ENCODE results near the gene MAD1L1. TPM values are rescaled to one million over a fixed set of nuclear protein-coding genes. Genes with fewer than 3 reads are reported as not detected.

The MAD1L1 gene
- total RNA-seq, 1 experiment from 2014 or later: 38.5 TPM

DNA sequence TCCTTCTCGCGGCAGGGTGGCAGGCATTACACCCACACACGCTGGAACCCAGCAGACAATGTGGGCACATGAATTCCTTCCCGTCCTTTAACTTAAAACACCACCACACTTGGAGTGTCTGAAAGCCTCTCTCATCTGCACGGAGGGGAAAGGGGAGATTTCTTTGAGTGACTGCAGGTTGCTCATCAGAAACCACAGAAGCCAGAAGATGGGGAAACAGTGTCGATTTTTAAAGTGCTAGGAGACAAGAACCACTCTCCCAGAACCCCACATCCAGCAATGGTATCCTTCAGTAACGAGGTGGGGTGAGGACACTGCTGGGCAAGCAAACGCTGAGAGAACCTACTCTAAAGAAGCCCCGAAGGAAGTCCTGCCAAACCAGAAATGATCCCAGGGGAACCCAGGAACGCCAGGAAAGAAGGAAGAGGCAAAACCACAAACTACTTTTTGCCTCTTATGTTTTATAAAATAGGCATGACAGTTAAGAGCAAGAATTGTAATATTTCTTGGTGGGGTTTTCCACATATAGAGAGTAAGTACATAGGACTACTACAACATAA is 308.4 kb downstream of the MAD1L1 start:
- ChIA-PET RAD21 (ENCODE audit: low non-redundant PET in 1 of 2, low total read pairs in 2 of 2, uncharacterized antibody in 2 of 2, unreplicated experiment in 2 of 2) (no interaction called here), CTCF (no interaction called here), POLR2A (no interaction called here)
- Histone ChIP-seq H3K27ac (ENCODE audit: low read depth, low read length) (no peak overlapping the region), H3K9me3 (ENCODE audit: control insufficient read depth in 1 of 2, insufficient read depth in 1 of 2, low read depth in 1 of 2, low read length in 2 of 2) (no peaks in the 10 kb centered on the region), H2AFZ (ENCODE audit: low read depth, low read length, poor library complexity, severe bottlenecking) (no peak overlapping the region), H3K9ac (ENCODE audit: low read length) (no peak overlapping the region), H4K20me1 (ENCODE audit: insufficient read depth) (no peaks in the 10 kb centered on the region), H3K79me2 (ENCODE audit: insufficient read depth, low read length) (no peaks in the 10 kb centered on the region), H3K4me3 (replicated peaks in 1 of 2; ENCODE audit: low read depth in 1 of 2, low read length in 2 of 2) (no peak overlapping the region), H3K4me2 (ENCODE audit: low read length) (no peak overlapping the region), H3K4me1 (ENCODE audit: control insufficient read depth in 1 of 2, insufficient read depth in 2 of 2, low read length in 2 of 2) (no peaks in the 10 kb centered on the region), H3K9me2 (ENCODE audit: insufficient read depth) (no peaks in the 10 kb centered on the region), H3K27me3 (ENCODE audit: insufficient read depth, low read length) (no peaks in the 10 kb centered on the region), H3K36me3 (ENCODE audit: control insufficient read depth in 1 of 2, insufficient read depth in 2 of 2, low read length in 2 of 2) (no peaks in the 10 kb centered on the region)
- no peak for DNase-seq (ENCODE audit: low read depth, low spot score)
- BruUV-seq (replicated peaks): no TSS peak
- intact Hi-C loops (cut with micrococcal nuclease): loop anchor here (2.0 kb wide), 1 partner anchor 346 kb away; no protein-coding TSS in a partner anchor
- TF ChIP-seq SIN3A (IDR thresholded peaks at IDR 0.05; ENCODE audit: low read depth): no peak
- TF ChIP-seq CBX3 (IDR thresholded peaks at IDR 0.05; ENCODE audit: low read depth): no peak
- TF ChIP-seq JUND (IDR thresholded peaks at IDR 0.05): no peak
- no peak for TF ChIP-seq EGR1 (IDR thresholded peaks at IDR 0.05; ENCODE audit: low read depth)
- no peak for TF ChIP-seq CEBPB (IDR thresholded peaks at IDR 0.05; ENCODE audit: low read depth)
- ATAC-seq: no peak

DNA sequence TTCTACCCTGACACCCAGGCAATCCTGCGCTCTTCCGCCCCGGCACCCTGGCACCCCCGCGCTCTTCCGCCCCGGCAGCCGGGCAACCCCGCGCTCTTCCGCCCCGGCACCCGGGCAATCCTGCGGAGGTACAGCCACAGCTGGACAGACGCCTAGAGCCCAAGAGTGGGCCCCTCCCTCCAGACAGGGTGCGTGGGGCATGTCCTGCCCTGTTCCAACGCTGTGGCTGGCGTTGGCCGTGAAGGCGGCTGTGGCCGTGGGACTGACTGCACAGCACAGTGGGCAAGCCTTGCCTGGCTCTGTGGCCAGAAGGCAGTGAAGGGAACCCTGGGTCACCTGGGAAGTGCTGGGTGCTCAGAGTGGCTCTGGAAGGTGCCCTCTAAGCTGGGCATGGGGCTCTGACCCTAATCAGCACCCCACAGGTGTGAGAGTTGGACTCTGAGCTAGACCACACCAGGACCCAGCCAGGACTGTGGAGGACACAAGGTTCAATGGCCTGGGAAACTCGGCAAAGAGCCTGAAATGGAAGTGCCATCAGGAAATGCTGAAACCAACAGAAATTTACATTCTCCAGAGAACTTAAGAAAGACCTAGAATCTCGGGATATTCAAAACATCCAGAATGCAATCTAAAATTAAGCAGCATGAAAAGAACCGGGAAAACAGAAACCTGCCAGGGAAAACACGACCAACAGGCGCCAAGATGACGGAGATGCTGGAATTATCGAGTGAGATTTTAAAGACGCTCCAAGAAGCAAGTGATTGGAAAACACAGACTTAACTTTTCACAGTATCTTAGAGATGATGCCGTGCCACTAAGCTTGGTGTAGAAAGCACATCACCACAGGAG is 309.1 kb downstream of the MAD1L1 start:
- Histone ChIP-seq H3K9me2 (ENCODE audit: insufficient read depth) (no peaks in the 10 kb centered on the region), H3K9me3 (ENCODE audit: control insufficient read depth in 1 of 2, insufficient read depth in 1 of 2, low read depth in 1 of 2, low read length in 2 of 2) (no peaks in the 10 kb centered on the region), H3K27ac (ENCODE audit: low read depth, low read length) (no peak overlapping the region), H3K79me2 (ENCODE audit: insufficient read depth, low read length) (no peaks in the 10 kb centered on the region), H3K9ac (ENCODE audit: low read length) (no peak overlapping the region), H3K36me3 (ENCODE audit: control insufficient read depth in 1 of 2, insufficient read depth in 2 of 2, low read length in 2 of 2) (no peaks in the 10 kb centered on the region), H4K20me1 (ENCODE audit: insufficient read depth) (no peaks in the 10 kb centered on the region), H3K27me3 (ENCODE audit: insufficient read depth, low read length) (no peaks in the 10 kb centered on the region), H3K4me3 (replicated peaks in 1 of 2; ENCODE audit: low read depth in 1 of 2, low read length in 2 of 2) (no peak overlapping the region), H3K4me2 (ENCODE audit: low read length) (no peak overlapping the region), H2AFZ (ENCODE audit: low read depth, low read length, poor library complexity, severe bottlenecking) (no peak overlapping the region), H3K4me1 (ENCODE audit: control insufficient read depth in 1 of 2, insufficient read depth in 2 of 2, low read length in 2 of 2) (no peaks in the 10 kb centered on the region)
- CTCF ChIA-PET: no interaction called here
- RAD21 ChIA-PET (ENCODE audit: low non-redundant PET in 1 of 2, low total read pairs in 2 of 2, uncharacterized antibody in 2 of 2, unreplicated experiment in 2 of 2): no interaction called here
- intact Hi-C loops (cut with micrococcal nuclease): loop anchor here (2.0 kb wide), 1 partner anchor 345 kb away; no protein-coding TSS in a partner anchor
- POLR2A ChIA-PET: no interaction called here
- ATAC-seq (no peak), DNase-seq (ENCODE audit: low read depth, low spot score) (no peak)
- BruUV-seq (replicated peaks): no TSS peak
- TF ChIP-seq, protein P1, sequence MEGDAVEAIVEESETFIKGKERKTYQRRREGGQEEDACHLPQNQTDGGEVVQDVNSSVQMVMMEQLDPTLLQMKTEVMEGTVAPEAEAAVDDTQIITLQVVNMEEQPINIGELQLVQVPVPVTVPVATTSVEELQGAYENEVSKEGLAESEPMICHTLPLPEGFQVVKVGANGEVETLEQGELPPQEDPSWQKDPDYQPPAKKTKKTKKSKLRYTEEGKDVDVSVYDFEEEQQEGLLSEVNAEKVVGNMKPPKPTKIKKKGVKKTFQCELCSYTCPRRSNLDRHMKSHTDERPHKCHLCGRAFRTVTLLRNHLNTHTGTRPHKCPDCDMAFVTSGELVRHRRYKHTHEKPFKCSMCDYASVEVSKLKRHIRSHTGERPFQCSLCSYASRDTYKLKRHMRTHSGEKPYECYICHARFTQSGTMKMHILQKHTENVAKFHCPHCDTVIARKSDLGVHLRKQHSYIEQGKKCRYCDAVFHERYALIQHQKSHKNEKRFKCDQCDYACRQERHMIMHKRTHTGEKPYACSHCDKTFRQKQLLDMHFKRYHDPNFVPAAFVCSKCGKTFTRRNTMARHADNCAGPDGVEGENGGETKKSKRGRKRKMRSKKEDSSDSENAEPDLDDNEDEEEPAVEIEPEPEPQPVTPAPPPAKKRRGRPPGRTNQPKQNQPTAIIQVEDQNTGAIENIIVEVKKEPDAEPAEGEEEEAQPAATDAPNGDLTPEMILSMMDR (IDR thresholded peaks at IDR 0.05 in 2 of 3, conservative IDR thresholded peaks at IDR 0.05 in 1 of 3; ENCODE audit: borderline replicate concordance in 1 of 3, insufficient read depth in 1 of 3, low read depth in 2 of 3, low read length in 2 of 3): no peak
- TF ChIP-seq EZH2phosphoT487 (IDR thresholded peaks at IDR 0.05; ENCODE audit: borderline replicate concordance): no peak
- TF ChIP-seq, protein P2, sequence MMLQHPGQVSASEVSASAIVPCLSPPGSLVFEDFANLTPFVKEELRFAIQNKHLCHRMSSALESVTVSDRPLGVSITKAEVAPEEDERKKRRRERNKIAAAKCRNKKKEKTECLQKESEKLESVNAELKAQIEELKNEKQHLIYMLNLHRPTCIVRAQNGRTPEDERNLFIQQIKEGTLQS (IDR thresholded peaks at IDR 0.05): no peak
- no peak for TF ChIP-seq SP1 (IDR thresholded peaks at IDR 0.05; ENCODE audit: low read depth)
- no peak for TF ChIP-seq ZBTB33 (IDR thresholded peaks at IDR 0.05; ENCODE audit: extremely low read depth, insufficient replicate concordance, low read length)
- no peak for TF ChIP-seq ZFX (IDR thresholded peaks at IDR 0.05)
